HCT116 (cell line): Measurements from ENCODE around the gene USF2. TPM values are rescaled to one million over a fixed set of nuclear protein-coding genes. Genes with fewer than 3 reads are reported as not detected.
"Not testable (repeated sequence)": the region's sequence is repeated elsewhere in the genome, so short reads cannot be mapped to it uniquely, and the experiment has no call there.

Experiments used
- ATAC-seq: fragments of 200-7000 bp; cut with Tn5 transposase; 2 replicates; pipeline ENCODE4 v1.9.1; 2020; ENCODE audit warnings: mild to moderate bottlenecking, moderate library complexity
- BruUV-seq: library from RNA; stranded (reverse); fragments of 400-500 nt; replicated peaks from 2 replicates; lab custom pipeline; 2021; lab: Mats Ljungman, UMichigan
- CTCF ChIA-PET: fragments of 300-600 bp; sonication (Branson Sonifier 250); formaldehyde crosslinking; loops from one replicate; lab custom pipeline; 2021; ENCODE audit warnings: antibody characterized with exemption; lab: Charles Lee
- POLR2A ChIA-PET: fragments of 300-600, 350-600 bp; sonication (Branson Sonifier 250); formaldehyde crosslinking; loops from one replicate; lab custom pipeline; 2021; ENCODE audit warnings: antibody characterized with exemption; lab: Charles Lee
- RAD21 ChIA-PET, 2 experiments: fragments of 300-600 bp; sonication (Branson Sonifier 250); formaldehyde crosslinking; loops; one replicate each; lab custom pipeline; 2023; ENCODE audit warnings: low total read pairs in 2 of 2; ENCODE audit not compliant: uncharacterized antibody in 2 of 2, unreplicated experiment in 2 of 2, low non-redundant PET in 1 of 2; lab: Charles Lee
- DNase-seq: peaks from one replicate; pipeline ENCODE4 v3.0.0-alpha.2; 2010; ENCODE audit warnings: low read depth, low spot score
- H2AFZ ChIP-seq: fragments of 200-600 bp; shearing (Covaris generic), sonication (generic); 2 replicates; pipeline ENCODE4 v1.6.1; 2017; ENCODE audit warnings: low read depth, mixed run types, mixed read lengths, antibody characterized with exemption, low read length; ENCODE audit not compliant: poor library complexity, severe bottlenecking
- H3K27ac ChIP-seq: 2 replicates; pipeline ENCODE4 v1.5.1; 2012; ENCODE audit warnings: low read depth, low read length
- H3K27me3 ChIP-seq: fragments of 200-600 bp; sonication (generic); 2 replicates; pipeline ENCODE4 v1.6.1; 2016; ENCODE audit warnings: mixed run types, low read length, mixed read lengths; ENCODE audit not compliant: insufficient read depth
- H3K36me3 ChIP-seq, 2 experiments: fragments of 200-500 bp in 1 of 2; fragments of 200-600 bp in 1 of 2; sonication (Bioruptor generic) in 1 of 2; sonication (generic) in 1 of 2; 2 replicates each; pipeline versions ENCODE4 v1.5.1 to v1.6.1; 2014 to 2016; ENCODE audit warnings: low read length in 2 of 2, inconsistent platforms in 1 of 2, mixed read lengths in 1 of 2, mixed run types in 1 of 2; ENCODE audit not compliant: insufficient read depth in 2 of 2, control insufficient read depth in 1 of 2
- H3K4me1 ChIP-seq, 2 experiments: fragments of 200-600 bp in 1 of 2; sonication (generic) in 1 of 2; 2 replicates each; pipeline versions ENCODE4 v1.5.1 to v1.6.1; 2012 to 2017; ENCODE audit warnings: low read length in 2 of 2, inconsistent platforms in 1 of 2, mild to moderate bottlenecking in 1 of 2, mixed read lengths in 1 of 2, mixed run types in 1 of 2, moderate library complexity in 1 of 2; ENCODE audit not compliant: insufficient read depth in 2 of 2, control insufficient read depth in 1 of 2
- H3K4me2 ChIP-seq: fragments of 200-600 bp; sonication (generic); 2 replicates; pipeline ENCODE4 v1.6.1; 2017; ENCODE audit warnings: mixed run types, low read length, mixed read lengths
- H3K4me3 ChIP-seq, 2 experiments: fragments of 200-600 bp in 1 of 2; sonication (generic) in 1 of 2; replicated peaks in 1 of 2; 2 replicates each; pipeline ENCODE4 v1.5.1; 2011 to 2016; ENCODE audit warnings: low read length in 2 of 2, control low read depth in 1 of 2, low read depth in 1 of 2, mild to moderate bottlenecking in 1 of 2, mixed read lengths in 1 of 2, mixed run types in 1 of 2
- H3K79me2 ChIP-seq: fragments of 200-600 bp; sonication (generic); 2 replicates; pipeline ENCODE4 v1.6.1; 2017; ENCODE audit warnings: mild to moderate bottlenecking, mixed run types, low read length, moderate library complexity, mixed read lengths; ENCODE audit not compliant: insufficient read depth
- H3K9ac ChIP-seq: fragments of 200-600 bp; sonication (generic); 2 replicates; pipeline ENCODE4 v1.6.1; 2016; ENCODE audit warnings: low read length, mixed read lengths
- H3K9me2 ChIP-seq: fragments of 200-600 bp; sonication (generic), shearing (Covaris generic); 2 replicates; pipeline ENCODE4 v1.6.1; 2017; ENCODE audit warnings: mixed run types, mild to moderate bottlenecking, moderate library complexity; ENCODE audit not compliant: insufficient read depth
- H3K9me3 ChIP-seq, 2 experiments: fragments of 200-500 bp in 1 of 2; fragments of 200-600 bp in 1 of 2; sonication (Bioruptor generic) in 1 of 2; sonication (generic) in 1 of 2; 2 replicates each; pipeline ENCODE4 v1.6.1; 2014 to 2017; ENCODE audit warnings: low read length in 2 of 2, mixed read lengths in 2 of 2, inconsistent platforms in 1 of 2, low read depth in 1 of 2, mild to moderate bottlenecking in 1 of 2, mixed run types in 1 of 2, moderate library complexity in 1 of 2; ENCODE audit not compliant: control insufficient read depth in 1 of 2, insufficient read depth in 1 of 2
- H4K20me1 ChIP-seq: fragments of 200-600 bp; sonication (generic), shearing (Covaris generic); 2 replicates; pipeline ENCODE4 v1.6.1; 2017; ENCODE audit warnings: mixed run types, mild to moderate bottlenecking, moderate library complexity; ENCODE audit not compliant: insufficient read depth
- CBX3 ChIP-seq: IDR thresholded peaks from 2 replicates; pipeline ENCODE4 v1.6.1; 2012; ENCODE audit warnings: low read depth
- EGR1 ChIP-seq: IDR thresholded peaks from 2 replicates; pipeline ENCODE4 v1.6.1; 2012; ENCODE audit warnings: low read depth
- POLR2AphosphoS5 ChIP-seq: IDR thresholded peaks from 2 replicates; pipeline ENCODE4 v1.6.1; 2011; ENCODE audit warnings: mild to moderate bottlenecking, low read depth, low read length, moderate library complexity
- RAD21 ChIP-seq: IDR thresholded peaks from 2 replicates; pipeline ENCODE4 v1.6.1; 2012; ENCODE audit warnings: low read depth, mild to moderate bottlenecking
- intact Hi-C: fragments of 100-400 bp; cut with micrococcal nuclease; formaldehyde crosslinking; loops from 2 replicates; pipeline ENCODE4 v1.10.0; 2022
- total RNA-seq: library from RNA; stranded (reverse); gene quantifications from one replicate; pipeline ENCODE4 v1.2.1, GENCODE V29; 2021; ENCODE audit not compliant: unreplicated experiment

USF2 gene
- total RNA-seq, 1 experiment from 2014 or later, result 98.4 TPM

- intact Hi-C loops, H3K9me2 ChIP-seq, POLR2A ChIA-PET, H4K20me1 ChIP-seq, H3K27me3 ChIP-seq, ATAC-seq, H3K9ac ChIP-seq, RAD21 ChIA-PET, H3K4me3 ChIP-seq, CTCF ChIA-PET, H3K9me3 ChIP-seq, H3K36me3 ChIP-seq, H3K27ac ChIP-seq, DNase-seq, H2AFZ ChIP-seq, BruUV-seq, H3K79me2 ChIP-seq: not testable (repeated sequence)
- H3K4me1 ChIP-seq, result peaks cover 0 to 13% of the 10 kb centered on the region in 2 experiments; a peak in 1 of 4 replicates
- H3K4me2 ChIP-seq, result 0 out of 2 replicates have a peak overlapping the region, but pooled peaks have one; percentile 0
Observed at GRCh38 chr19:35286101-35286500, 17.3 kb downstream of the USF2 start.

DNA sequence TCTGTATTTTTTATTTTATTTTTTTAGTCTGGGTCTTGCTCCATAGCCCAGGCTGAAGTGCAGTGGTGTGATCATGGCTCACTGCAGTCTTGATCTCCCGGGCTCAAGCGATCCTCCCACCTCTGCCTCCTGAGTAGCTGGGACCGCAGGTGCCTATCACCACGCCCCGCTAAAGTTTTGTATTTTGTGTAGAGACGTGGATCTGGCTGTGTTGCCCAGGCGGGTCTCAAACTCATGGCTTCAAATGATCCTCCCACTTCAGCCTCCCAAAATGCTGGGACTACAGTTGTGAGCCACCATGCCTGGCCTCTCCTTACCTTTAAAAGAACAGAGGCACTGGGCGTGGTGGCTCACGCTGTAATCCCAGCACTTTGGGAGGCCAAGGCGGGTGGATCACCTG lies 19.0 kb downstream of the USF2 start:
- Histone ChIP-seq H4K20me1 (no peaks in the 10 kb centered on the region), H2AFZ (no peak overlapping the region), H3K27me3 (no peaks in the 10 kb centered on the region), H3K36me3 (no peaks in the 10 kb centered on the region), H3K9ac (no peak overlapping the region), H3K4me2 (no peak overlapping the region), H3K4me1 (peaks cover 0 to 13% of the 10 kb centered on the region in 2 experiments; a peak in 1 of 4 replicates), H3K79me2 (no peaks in the 10 kb centered on the region)
- no TSS peak for BruUV-seq
- CTCF ChIA-PET, result no interaction called here
- POLR2A ChIA-PET, result interaction anchor here (1.5 kb wide), 1 partner anchor 32 kb away, joined by 3 read pairs; no protein-coding TSS in a partner anchor
- ATAC-seq, result no peak
- intact Hi-C loops, result no loop called here
- RAD21 ChIA-PET, result no interaction called here
- no peak for TF ChIP-seq CBX3
- no peak for TF ChIP-seq POLR2AphosphoS5
- no peak for TF ChIP-seq RAD21
- TF ChIP-seq EGR1, result no peak
- TF ChIP-seq, all 23 proteins: peak for 0
- no peak overlapping the region for H3K4me3 ChIP-seq
- DNase-seq, result no peak
- H3K9me3 ChIP-seq, result no peaks in the 10 kb centered on the region
- no peaks in the 10 kb centered on the region for H3K9me2 ChIP-seq
- H3K27ac ChIP-seq, result no peak overlapping the region
